ENCODE results near the gene ZXDC.

The ZXDC gene

DNA sequence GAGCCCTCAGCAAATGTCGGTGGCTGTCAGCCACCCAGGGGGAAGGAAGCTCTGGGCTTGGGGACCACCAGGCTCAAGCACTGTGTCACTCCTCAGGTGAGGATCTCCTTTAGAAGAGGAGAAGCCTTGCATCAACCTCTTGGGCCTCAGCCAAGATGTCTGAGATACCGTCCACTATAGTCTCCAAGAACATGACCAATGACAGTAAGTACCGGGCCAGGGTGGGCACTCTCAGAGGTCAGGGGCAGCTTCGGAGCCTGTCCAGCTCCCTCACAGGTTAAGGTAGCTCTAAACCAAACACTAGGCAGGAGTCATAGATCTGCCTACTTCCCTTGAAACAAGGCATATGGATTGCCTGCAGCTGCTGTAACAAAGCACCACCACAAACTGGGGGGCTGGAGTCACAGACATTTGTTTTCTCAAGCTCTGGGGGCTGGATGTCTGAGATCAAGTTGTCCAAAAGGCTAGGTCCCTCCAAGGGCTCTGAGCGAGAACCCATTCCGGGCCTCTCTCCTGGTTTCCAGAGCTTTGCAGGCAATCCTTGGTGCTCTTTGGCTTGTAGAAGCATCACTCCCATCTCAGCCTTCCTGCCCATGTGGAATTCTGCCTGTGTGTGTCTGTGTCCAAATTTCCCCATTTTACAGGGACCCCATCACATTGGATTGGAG, 79.7 kb downstream of the ZXDC start:
- no peak for DNase-seq (ENCODE audit: low read depth)
- H3K4me3 ChIP-seq (replicated peaks; ENCODE audit: low read depth, low read length) = no peak overlapping the region
- TF ChIP-seq CTCF (IDR thresholded peaks at IDR 0.05; ENCODE audit: low read length, missing control alignments) = no peak

DNA sequence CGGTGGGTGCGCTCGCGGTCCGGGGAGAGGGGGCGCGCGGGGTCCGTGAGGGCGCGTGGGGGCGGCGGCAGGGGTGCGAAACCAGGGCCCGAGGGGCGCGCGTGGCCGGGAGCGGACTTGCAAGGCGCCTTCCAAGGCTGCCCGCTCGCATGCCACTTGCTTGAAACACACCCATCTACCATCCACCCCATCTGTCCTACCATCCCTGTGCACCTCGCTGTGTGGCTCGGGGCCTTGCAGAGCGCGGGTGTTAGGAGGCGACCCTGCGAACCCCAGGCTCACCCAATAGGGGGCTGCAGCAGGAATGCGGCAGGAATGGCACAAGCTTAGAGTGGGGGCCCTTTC, 80.7 kb downstream of the ZXDC start:
- TF ChIP-seq CTCF (IDR thresholded peaks at IDR 0.05; ENCODE audit: low read length, missing control alignments) = no peak
- DNase-seq (ENCODE audit: low read depth) = no peak
- no peak overlapping the region for H3K4me3 ChIP-seq (replicated peaks; ENCODE audit: low read depth, low read length)

DNA sequence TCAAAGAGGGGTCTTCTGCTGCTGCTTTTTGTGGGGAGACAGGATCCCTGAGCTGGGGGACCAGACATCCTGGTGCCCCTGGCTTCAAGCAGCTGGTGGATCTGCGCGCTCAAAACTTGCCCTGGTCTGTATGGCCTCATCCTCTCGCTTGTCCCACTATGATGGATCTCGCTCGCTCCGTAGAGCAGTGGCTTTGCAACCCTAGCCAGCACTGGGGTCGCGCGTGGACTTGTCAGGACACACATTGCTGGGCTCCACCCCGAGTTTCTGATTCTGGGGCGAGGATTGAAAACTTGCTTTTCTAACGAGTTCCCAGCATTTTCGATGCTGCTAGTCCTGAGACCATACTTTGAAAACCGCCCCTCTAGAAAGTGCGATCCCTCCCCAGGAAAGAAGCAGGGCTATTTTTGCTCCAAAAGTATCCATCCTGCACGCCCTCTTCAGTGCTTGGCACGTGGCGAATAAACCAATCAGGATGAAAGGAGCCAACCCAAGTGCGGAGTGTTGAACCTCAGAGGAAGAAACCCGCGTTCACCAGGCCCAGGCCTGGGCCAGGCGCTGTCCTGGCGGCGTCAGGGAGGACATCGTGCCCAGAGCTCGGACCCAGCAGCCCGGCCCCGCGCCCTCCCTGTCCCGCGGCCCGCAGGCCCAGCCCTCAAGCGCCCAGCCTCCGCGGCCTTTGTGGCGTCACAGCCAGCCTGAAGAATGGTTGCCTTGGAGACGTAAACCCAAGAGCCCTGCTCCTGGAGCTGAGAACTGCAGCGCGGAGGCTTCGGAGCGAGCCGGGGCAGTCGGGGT, 81.3 kb downstream of the ZXDC start, which contains the start of gene CFAP100:
Gene CFAP100 (plus strand): TSS at position 731 of the 798 bp plus-strand sequence. CDS start 1,092 bp downstream, outside the sequence.
- DNase-seq (ENCODE audit: low read depth) = peak; percentile 28
- no peak within 1 kb of the TSS for H3K4me3 ChIP-seq (replicated peaks; ENCODE audit: low read depth, low read length)
- TF ChIP-seq CTCF (IDR thresholded peaks at IDR 0.05; ENCODE audit: low read length, missing control alignments) = no peak

- no peak overlapping the region for H3K4me3 ChIP-seq (replicated peaks; ENCODE audit: low read depth, low read length)
- DNase-seq (ENCODE audit: low read depth) = no peak
- TF ChIP-seq CTCF (IDR thresholded peaks at IDR 0.05; ENCODE audit: low read length, missing control alignments) = no peak
These were observed 82.1 kb downstream of the ZXDC start for GRCh38 chr3:126393563-126393962.

DNA sequence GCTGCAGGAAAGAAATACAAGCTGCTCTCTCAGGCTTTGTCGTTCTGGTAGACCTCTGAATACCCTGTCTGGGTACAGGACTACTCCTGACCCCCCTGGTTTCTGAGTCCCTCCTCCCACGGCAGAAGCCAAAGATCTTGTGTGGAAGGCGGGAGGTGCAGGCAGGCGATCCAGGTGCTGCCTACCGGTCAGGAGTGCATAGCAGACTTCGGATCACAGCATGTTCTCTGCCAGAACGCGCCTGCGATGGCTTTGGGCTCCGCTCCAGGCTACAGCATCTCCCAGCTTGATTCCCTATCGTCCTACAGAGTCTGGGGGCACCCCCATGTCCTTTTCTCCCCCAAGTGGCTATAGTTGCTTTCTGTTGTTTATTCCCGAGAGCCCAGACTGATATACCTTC, 83.4 kb downstream of the ZXDC start:
- TF ChIP-seq CTCF (IDR thresholded peaks at IDR 0.05; ENCODE audit: low read length, missing control alignments) = no peak
- no peak overlapping the region for H3K4me3 ChIP-seq (replicated peaks; ENCODE audit: low read depth, low read length)
- no peak for DNase-seq (ENCODE audit: low read depth)

DNA sequence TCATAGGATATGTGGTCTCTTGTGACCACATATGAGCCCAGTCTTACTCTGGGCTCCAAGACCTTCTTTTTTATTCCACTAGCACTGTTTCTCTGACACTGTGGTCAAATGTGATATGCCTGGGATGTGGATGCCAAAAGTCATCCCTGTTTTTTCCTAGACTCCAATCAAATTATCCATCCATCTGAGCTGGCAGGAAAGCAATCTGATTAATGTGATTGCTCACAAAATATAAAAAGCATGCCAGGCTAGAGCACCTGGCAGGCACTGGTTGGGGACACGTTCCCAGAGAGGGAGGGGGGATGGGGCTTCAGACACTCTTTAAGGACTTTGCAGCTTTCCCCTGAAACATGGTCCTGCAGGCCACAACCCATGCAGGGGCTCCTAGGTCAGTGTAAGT, 84.1 kb downstream of the ZXDC start:
- no peak for DNase-seq (ENCODE audit: low read depth)
- TF ChIP-seq CTCF (IDR thresholded peaks at IDR 0.05; ENCODE audit: low read length, missing control alignments) = no peak
- no peak overlapping the region for H3K4me3 ChIP-seq (replicated peaks; ENCODE audit: low read depth, low read length)

Measured in fibroblast of pulmonary artery (primary cell).